ENCODE results near the gene ENTREP3.
"Not testable (repeated sequence)": the region's sequence is repeated elsewhere in the genome, so short reads cannot be mapped to it uniquely, and the experiment has no call there.

The ENTREP3 gene

GRCh38 chr1:155227261-155228095, 27.8 kb downstream of the ENTREP3 start:
- H3K4me3 ChIP-seq (replicated peaks; ENCODE audit: low read depth, low read length), result peak overlapping the region; percentile 81
- TF ChIP-seq CTCF (IDR thresholded peaks at IDR 0.05; ENCODE audit: low read length, missing control alignments), result no peak
- DNase-seq (ENCODE audit: low read depth), result peak; percentile 99

GRCh38 chr1:155226910-155227260, 28.4 kb downstream of the ENTREP3 start:
- DNase-seq (ENCODE audit: low read depth), result peak; percentile 45
- no peak for TF ChIP-seq CTCF (IDR thresholded peaks at IDR 0.05; ENCODE audit: low read length, missing control alignments)
- peak overlapping the region; percentile 81 for H3K4me3 ChIP-seq (replicated peaks; ENCODE audit: low read depth, low read length)

DNA sequence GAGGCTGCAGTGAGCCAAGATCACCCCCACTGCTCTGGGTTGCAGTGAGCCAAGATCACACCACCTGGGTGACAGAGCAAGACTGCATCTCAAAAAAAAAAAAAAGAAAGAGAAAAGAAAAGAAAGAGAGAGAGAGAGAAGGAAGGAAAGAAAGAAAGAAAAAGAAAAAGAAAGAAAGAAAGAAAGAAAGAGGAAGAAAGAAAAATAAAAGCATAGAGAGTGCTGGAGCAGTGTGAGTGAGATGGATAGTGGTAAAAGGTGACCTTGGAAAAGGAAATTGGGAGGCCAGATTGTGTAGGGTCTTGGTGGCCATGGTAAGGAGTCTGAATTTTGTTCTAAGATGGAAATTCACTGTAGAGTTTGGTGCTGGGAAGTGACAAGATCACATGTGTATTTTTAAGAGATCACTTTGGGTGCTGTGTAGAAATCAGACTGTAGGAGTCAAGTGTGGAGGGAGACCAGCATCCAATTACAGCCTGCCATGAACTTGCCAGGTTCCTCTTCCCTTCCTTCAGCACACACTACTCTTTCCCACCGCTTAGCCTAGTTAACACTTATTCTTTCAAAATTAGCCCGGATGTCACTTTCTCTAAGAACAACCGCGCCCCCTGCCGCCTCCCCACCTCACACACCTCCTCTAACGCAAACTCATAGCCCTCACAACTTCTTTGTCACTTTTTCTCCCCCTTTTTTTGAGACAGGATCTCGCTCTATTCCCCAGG, 28.9 kb downstream of the ENTREP3 start:
- TF ChIP-seq CTCF (IDR thresholded peaks at IDR 0.05; ENCODE audit: low read length, missing control alignments), result peak; percentile 50
- H3K4me3 ChIP-seq (replicated peaks; ENCODE audit: low read depth, low read length), result peak overlapping the region; percentile 81
- DNase-seq (ENCODE audit: low read depth), result peak; percentile 77

DNA sequence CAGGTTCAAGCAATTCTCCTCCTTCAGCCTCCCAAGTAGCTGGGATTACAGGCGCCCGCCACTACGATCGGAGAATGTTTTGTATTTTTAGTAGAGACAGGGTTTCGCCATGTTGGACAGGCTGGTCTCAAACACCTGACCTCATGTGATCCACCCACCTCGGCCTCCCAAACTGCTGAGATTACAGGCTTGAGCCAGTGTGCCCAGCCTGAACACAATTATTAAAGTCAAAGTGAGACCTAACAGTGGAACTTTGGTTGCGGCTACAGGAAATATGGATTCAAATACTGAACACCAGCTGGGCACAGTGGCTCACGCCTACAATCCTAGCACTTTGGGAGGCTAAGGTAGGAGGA, 29.9 kb downstream of the ENTREP3 start:
- DNase-seq (ENCODE audit: low read depth); H3K4me3 ChIP-seq (replicated peaks; ENCODE audit: low read depth, low read length): not testable (repeated sequence)

DNA sequence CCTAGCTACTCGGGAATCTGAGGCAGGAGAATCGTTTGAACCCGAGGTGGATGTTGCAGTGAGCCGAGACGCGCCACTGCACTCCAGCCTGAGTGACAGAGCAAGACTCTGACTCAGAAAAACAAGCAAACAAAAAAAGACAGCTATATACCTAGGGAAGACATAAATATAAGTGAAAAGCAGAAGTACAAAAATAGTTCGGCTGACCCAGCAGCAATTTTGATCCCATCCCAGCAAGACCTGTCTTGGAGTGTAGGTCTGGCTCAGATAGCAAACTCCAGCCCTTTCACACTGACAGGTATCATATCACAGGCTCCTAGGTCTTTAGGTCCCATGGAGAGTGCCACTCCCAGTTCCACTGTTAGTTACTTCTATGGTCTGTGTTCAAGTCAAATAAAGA, 32.2 kb downstream of the ENTREP3 start:
- H3K4me3 ChIP-seq (replicated peaks; ENCODE audit: low read depth, low read length), result no peak overlapping the region
- no peak for TF ChIP-seq CTCF (IDR thresholded peaks at IDR 0.05; ENCODE audit: low read length, missing control alignments)

GRCh38 chr1:155220211-155220965, 34.9 kb downstream of the ENTREP3 start:
- DNase-seq (ENCODE audit: low read depth); H3K4me3 ChIP-seq (replicated peaks; ENCODE audit: low read depth, low read length): not testable (repeated sequence)

More for the DNA sequence above, 32.2 kb downstream of the ENTREP3 start:
- no peak for DNase-seq (ENCODE audit: low read depth)

- TF ChIP-seq CTCF (IDR thresholded peaks at IDR 0.05; ENCODE audit: low read length, missing control alignments), result no peak
- no peak for DNase-seq (ENCODE audit: low read depth)
- H3K4me3 ChIP-seq (replicated peaks; ENCODE audit: low read depth, low read length), result no peak overlapping the region
These were observed 35.7 kb downstream of the ENTREP3 start for GRCh38 chr1:155219592-155220031.
